Smooth muscle cell (in vitro differentiated cells): ENCODE data around the gene PER1. TPM values are rescaled to one million over a fixed set of nuclear protein-coding genes. Genes with fewer than 3 reads are reported as not detected.

Experiments used
- DNase-seq: peaks from one replicate; lab custom pipeline; 2025; ENCODE audit not compliant: unreplicated experiment; lab: John Stamatoyannopoulos, UW
- H2AFZ ChIP-seq: fragments of 200-600 bp; sonication (generic); 2 replicates; pipeline ENCODE4 v1.6.0; 2016; ENCODE audit warnings: antibody characterized with exemption, low read depth, mild to moderate bottlenecking
- H3F3A ChIP-seq: fragments of 200-600 bp; sonication (generic); 2 replicates; pipeline ENCODE4 v1.6.0; 2017; ENCODE audit warnings: antibody characterized with exemption, low read depth
- H3K27ac ChIP-seq: fragments of 200-600 bp; sonication (generic); 2 replicates; pipeline ENCODE4 v1.5.1; 2016; ENCODE audit warnings: low read depth, mild to moderate bottlenecking
- H3K27me3 ChIP-seq: fragments of 200-600 bp; sonication (generic); 2 replicates; pipeline ENCODE4 v1.6.1; 2016; ENCODE audit warnings: low read depth, mild to moderate bottlenecking
- H3K36me3 ChIP-seq: fragments of 200-600 bp; sonication (generic); 2 replicates; pipeline ENCODE4 v1.5.1; 2016; ENCODE audit warnings: low read depth
- H3K4me1 ChIP-seq: fragments of 200-600 bp; sonication (generic); 2 replicates; pipeline ENCODE4 v1.5.1; 2016; ENCODE audit warnings: low read depth
- H3K4me2 ChIP-seq: fragments of 200-600 bp; sonication (generic); 2 replicates; pipeline ENCODE4 v1.6.0; 2016; ENCODE audit warnings: mild to moderate bottlenecking
- H3K4me3 ChIP-seq: fragments of 200-600 bp; sonication (generic); 2 replicates; pipeline ENCODE4 v1.5.1; 2016; ENCODE audit warnings: mild to moderate bottlenecking
- H3K79me2 ChIP-seq: fragments of 200-600 bp; sonication (generic); 2 replicates; pipeline ENCODE4 v1.6.0; 2016; ENCODE audit warnings: low read depth, mild to moderate bottlenecking
- H3K9ac ChIP-seq: fragments of 200-600 bp; sonication (generic); 2 replicates; pipeline ENCODE4 v1.6.0; 2016; ENCODE audit warnings: low read depth
- H3K9me3 ChIP-seq: fragments of 200-600 bp; sonication (generic); replicated peaks from 2 replicates; pipeline ENCODE4 v1.5.1; 2016; ENCODE audit warnings: low read depth
- H4K20me1 ChIP-seq: fragments of 200-600 bp; sonication (generic); 2 replicates; pipeline ENCODE4 v1.6.0; 2016; ENCODE audit warnings: low read depth
- CTCF ChIP-seq: fragments of 200-600 bp; sonication (generic); IDR thresholded peaks from 2 replicates; pipeline ENCODE4 v1.5.1; 2017; ENCODE audit warnings: borderline replicate concordance, mild to moderate bottlenecking, antibody characterized with exemption; ENCODE audit not compliant: insufficient read depth, poor library complexity, severe bottlenecking
- WGBS: methylation state at CpG from one replicate; pipeline ENCODE4 v1.1.7; 2016; ENCODE audit warnings: low lambda C conversion rate; 5-methylcytosine and 5-hydroxymethylcytosine counted together
- polyA plus RNA-seq: library from polyadenylated mRNA; unstranded; fragments of >200 nt; fragmentation: Nextera tagmentation; extraction: Ambion mirVana; gene quantifications from 2 replicates; pipeline ENCODE4 v1.2.1, GENCODE V29; 2016
- total RNA-seq: library from RNA; depleted of rRNA; stranded (reverse); fragments of >200 nt; gene quantifications from 2 replicates; pipeline ENCODE4 v1.2.3, GENCODE V29; 2014

PER1 gene
- total and polyA plus RNA-seq, 2 experiments from 2014 or later = 29.0 to 55.2 TPM

- WGBS = 70% methylated on average over 1 of the region's 2 CpGs
Measured at GRCh38 chr17:8100111-8100510, 52.1 kb downstream of the PER1 start.

GRCh38 chr17:8096541-8096940, 55.7 kb downstream of the PER1 start:
- Histone ChIP-seq H4K20me1 (no peaks in the 10 kb centered on the region), H3K4me1 (no peaks in the 10 kb centered on the region), H3F3A (no peaks in the 10 kb centered on the region), H3K9ac (no peak overlapping the region), H3K9me3 (no peaks in the 10 kb centered on the region), H3K27me3 (peaks cover 3% of the 10 kb centered on the region), H3K4me2 (no peak overlapping the region), H3K79me2 (no peaks in the 10 kb centered on the region), H3K36me3 (no peaks in the 10 kb centered on the region), H2AFZ (no peak overlapping the region), H3K4me3 (no peak overlapping the region), H3K27ac (no peak overlapping the region)
- no peak for TF ChIP-seq CTCF
- WGBS = 92% methylated on average over 8 of the region's 8 CpGs
- DNase-seq = no peak

More at GRCh38 chr17:8100111-8100510, 52.1 kb downstream of the PER1 start:
- Histone ChIP-seq H2AFZ (no peak overlapping the region), H3K4me1 (no peaks in the 10 kb centered on the region), H3K36me3 (no peaks in the 10 kb centered on the region), H3K9me3 (no peaks in the 10 kb centered on the region), H3K79me2 (no peaks in the 10 kb centered on the region), H3K27me3 (no peaks in the 10 kb centered on the region), H3K4me2 (no peak overlapping the region), H3K4me3 (no peak overlapping the region), H3F3A (peaks cover 1% of the 10 kb centered on the region), H3K9ac (no peak overlapping the region), H3K27ac (no peak overlapping the region), H4K20me1 (no peaks in the 10 kb centered on the region)
- no peak for DNase-seq
- no peak for TF ChIP-seq CTCF

- DNase-seq = no peak
- H3K9me3 ChIP-seq = no peaks in the 10 kb centered on the region
- H3K9ac ChIP-seq = no peak overlapping the region
- H3K4me3 ChIP-seq = no peak overlapping the region
- H3K4me1 ChIP-seq = no peaks in the 10 kb centered on the region
- no peak overlapping the region for H3K27ac ChIP-seq
- 77% methylated on average over 6 of the region's 6 CpGs for WGBS
- H2AFZ ChIP-seq = no peak overlapping the region
- no peak for TF ChIP-seq CTCF
- no peaks in the 10 kb centered on the region for H3K79me2 ChIP-seq
- no peak overlapping the region for H3K4me2 ChIP-seq
- no peaks in the 10 kb centered on the region for H4K20me1 ChIP-seq
- no peaks in the 10 kb centered on the region for H3F3A ChIP-seq
- peaks cover 13% of the 10 kb centered on the region for H3K27me3 ChIP-seq
- H3K36me3 ChIP-seq = no peaks in the 10 kb centered on the region
Measured at GRCh38 chr17:8095361-8095760, 56.8 kb downstream of the PER1 start.

DNA sequence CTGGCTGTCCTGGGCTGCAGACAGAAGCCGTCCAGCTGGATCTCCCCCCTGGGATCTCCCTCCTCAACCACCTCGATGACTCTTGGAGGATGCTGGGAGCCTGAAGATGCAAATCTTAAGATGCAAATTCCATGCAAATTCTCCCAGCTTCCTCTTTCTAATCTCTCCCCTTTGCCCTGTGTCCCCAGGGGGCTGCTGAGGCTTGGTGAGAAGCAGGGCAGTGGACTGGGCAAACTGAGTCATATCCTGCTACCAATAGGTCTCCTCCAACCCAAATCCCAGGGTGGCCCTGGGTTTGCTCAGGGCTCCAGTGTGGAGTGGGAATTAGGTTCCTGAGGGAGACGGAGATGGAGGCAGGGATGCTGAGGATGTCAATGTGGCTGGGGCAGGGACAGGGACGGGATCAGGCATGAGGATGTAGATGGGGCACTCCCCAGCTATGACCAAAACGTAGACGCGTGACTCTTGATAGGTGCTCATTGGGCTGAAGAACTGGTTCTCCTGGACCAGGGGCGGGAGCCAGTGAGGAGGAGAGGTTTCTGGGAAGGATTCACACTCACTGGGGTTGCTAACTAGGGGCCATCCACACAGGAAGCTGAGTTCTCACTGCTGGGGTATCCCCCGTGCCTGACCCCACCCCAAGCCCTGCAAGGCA, 61.0 kb downstream of the PER1 start:
- Histone ChIP-seq H3K27me3 (peaks cover 30% of the 10 kb centered on the region), H3K9me3 (no peaks in the 10 kb centered on the region), H4K20me1 (no peaks in the 10 kb centered on the region), H3K4me3 (no peak overlapping the region), H3K27ac (no peak overlapping the region), H3K9ac (no peak overlapping the region), H2AFZ (no peak overlapping the region), H3K36me3 (no peaks in the 10 kb centered on the region), H3K79me2 (no peaks in the 10 kb centered on the region), H3K4me1 (no peaks in the 10 kb centered on the region), H3K4me2 (no peak overlapping the region), H3F3A (no peaks in the 10 kb centered on the region)
- no peak for TF ChIP-seq CTCF
- 72% methylated on average over 8 of the region's 9 CpGs for WGBS
- no peak for DNase-seq
